ENCODE measurements around the gene TP53TG5. TPM values are rescaled to one million over a fixed set of nuclear protein-coding genes. Genes with fewer than 3 reads are reported as not detected.

Gene TP53TG5
- total RNA-seq, 2 donors from 2014 or later = 2.0 to 2.4 TPM

DNA sequence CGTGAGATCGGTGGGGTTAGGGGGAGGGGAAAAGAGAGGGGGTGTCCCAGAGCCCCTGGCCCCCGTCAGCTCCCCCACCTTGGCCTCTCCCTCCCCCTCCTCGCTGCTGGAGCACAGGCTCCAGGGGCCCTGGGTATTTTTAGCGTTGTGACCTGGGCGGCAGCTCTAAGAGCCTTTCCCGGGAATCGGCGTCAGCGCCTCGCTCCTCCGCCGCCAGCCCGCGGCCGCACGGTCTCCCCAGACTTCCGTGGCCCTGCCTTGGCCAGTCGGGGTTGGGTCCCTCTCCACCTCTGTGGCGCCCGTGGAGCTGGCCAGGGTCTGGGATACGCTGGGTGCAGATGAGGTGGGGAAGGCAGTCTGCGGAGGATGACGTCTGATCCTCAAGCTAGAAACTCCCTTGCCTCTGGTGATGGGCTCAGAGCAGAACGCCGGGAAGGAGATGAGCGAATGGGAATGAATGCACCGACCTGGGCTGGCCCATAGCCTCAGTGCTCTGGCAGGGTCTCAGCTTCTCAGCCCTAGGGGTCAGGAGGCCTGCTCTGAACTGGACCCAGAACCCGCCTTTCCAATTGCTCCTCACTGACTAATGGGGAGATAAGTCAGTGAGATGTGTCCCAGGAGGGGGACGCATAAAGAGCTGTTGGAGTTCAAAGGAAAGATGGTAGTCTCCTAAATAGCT, 29.1 kb upstream of the TP53TG5 start:
- 7 to 31% methylated on average over 7 to 28 of the region's 30 CpGs for WGBS, 2 experiments (ENCODE audit: insufficient coverage in 1 of 2, insufficient read length in 1 of 2)
- H3K27me3 Mint-ChIP-seq (ENCODE audit: insufficient read depth) = peaks cover 26% of the 10 kb centered on the region
- TF ChIP-seq, protein P1, sequence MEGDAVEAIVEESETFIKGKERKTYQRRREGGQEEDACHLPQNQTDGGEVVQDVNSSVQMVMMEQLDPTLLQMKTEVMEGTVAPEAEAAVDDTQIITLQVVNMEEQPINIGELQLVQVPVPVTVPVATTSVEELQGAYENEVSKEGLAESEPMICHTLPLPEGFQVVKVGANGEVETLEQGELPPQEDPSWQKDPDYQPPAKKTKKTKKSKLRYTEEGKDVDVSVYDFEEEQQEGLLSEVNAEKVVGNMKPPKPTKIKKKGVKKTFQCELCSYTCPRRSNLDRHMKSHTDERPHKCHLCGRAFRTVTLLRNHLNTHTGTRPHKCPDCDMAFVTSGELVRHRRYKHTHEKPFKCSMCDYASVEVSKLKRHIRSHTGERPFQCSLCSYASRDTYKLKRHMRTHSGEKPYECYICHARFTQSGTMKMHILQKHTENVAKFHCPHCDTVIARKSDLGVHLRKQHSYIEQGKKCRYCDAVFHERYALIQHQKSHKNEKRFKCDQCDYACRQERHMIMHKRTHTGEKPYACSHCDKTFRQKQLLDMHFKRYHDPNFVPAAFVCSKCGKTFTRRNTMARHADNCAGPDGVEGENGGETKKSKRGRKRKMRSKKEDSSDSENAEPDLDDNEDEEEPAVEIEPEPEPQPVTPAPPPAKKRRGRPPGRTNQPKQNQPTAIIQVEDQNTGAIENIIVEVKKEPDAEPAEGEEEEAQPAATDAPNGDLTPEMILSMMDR (conservative IDR thresholded peaks at IDR 0.05) = no peak
- DNase-seq = peak; percentile 80
- H3K4me3 Mint-ChIP-seq = peak overlapping the region; percentile 82
- H3K4me3 ChIP-seq (ENCODE audit: low read length) = peak overlapping the region; percentile 94
- H3K27me3 ChIP-seq (ENCODE audit: control insufficient read depth, insufficient read depth, low read length, poor library complexity, severe bottlenecking) = no peaks in the 10 kb centered on the region
- no peak overlapping the region for H3K27ac ChIP-seq (ENCODE audit: low read depth, low read length)
- peaks cover 4% of the 10 kb centered on the region for H3K4me1 ChIP-seq (ENCODE audit: control insufficient read depth, insufficient read depth, low read length)
- peaks cover 13% of the 10 kb centered on the region for H3K9me3 ChIP-seq (ENCODE audit: control insufficient read depth, low read length)
- H3K27ac Mint-ChIP-seq = peak overlapping the region; percentile 91
- peak overlapping the region; percentile 95 for H3K9ac ChIP-seq (ENCODE audit: extremely low read depth, low read length, poor library complexity, severe bottlenecking)
- peaks cover 2% of the 10 kb centered on the region for H3K9me3 Mint-ChIP-seq
- peaks cover 13% of the 10 kb centered on the region for H3K4me1 Mint-ChIP-seq
- peaks cover 42% of the 10 kb centered on the region for H3K36me3 Mint-ChIP-seq (ENCODE audit: low read depth)
- H3K36me3 ChIP-seq (ENCODE audit: control insufficient read depth, insufficient read depth, low read length) = peaks cover 42% of the 10 kb centered on the region

DNA sequence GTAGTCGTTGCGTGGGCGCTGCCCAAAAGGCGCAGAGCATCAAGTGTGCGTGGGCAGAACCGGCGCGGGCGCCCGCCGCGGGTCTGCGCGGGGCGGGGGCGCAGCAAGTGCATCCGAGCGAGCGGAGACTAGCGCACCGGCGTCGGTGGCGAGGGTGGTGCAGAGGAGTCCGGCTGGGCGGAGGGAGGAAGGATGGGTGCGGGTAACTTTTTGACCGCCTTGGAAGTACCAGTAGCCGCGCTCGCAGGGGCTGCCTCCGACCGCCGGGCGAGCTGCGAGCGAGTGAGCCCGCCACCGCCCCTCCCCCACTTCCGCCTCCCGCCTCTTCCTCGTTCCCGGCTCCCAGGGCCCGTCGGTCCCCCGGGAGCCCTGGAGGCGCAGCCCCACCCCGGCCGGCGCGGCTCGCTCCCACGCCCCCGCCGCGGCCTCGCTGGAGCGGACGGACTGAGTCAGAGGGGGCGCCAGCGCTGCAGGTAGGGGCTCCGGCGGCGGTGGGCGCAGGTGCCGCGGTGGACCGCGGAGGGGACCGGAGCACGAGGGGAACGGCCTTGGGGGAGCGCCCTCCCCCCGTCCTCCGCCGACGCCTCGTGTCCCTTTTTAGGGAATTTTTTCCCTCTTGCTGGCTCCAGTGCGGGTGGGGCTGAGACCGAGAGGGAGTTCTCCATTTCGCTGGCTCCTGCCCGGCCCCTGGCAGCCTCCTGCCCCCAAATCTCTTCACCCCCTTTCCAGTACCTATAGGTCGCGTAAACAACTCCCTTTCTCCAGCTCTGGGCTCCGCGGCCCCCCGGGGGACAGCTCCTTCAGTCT, 28.3 kb upstream of the TP53TG5 start:
- peak overlapping the region; percentile 95 for H3K9ac ChIP-seq (ENCODE audit: extremely low read depth, low read length, poor library complexity, severe bottlenecking)
- H3K4me3 ChIP-seq (ENCODE audit: low read length) = peak overlapping the region; percentile 94
- H3K27ac Mint-ChIP-seq = peak overlapping the region; percentile 91
- peaks cover 41% of the 10 kb centered on the region for H3K36me3 Mint-ChIP-seq (ENCODE audit: low read depth)
- H3K9me3 ChIP-seq (ENCODE audit: control insufficient read depth, low read length) = peaks cover 21% of the 10 kb centered on the region
- H3K9me3 Mint-ChIP-seq = peaks cover 9% of the 10 kb centered on the region
- H3K4me3 Mint-ChIP-seq = peak overlapping the region; percentile 82
- H3K36me3 ChIP-seq (ENCODE audit: control insufficient read depth, insufficient read depth, low read length) = peaks cover 45% of the 10 kb centered on the region
- TF ChIP-seq, protein P1 (conservative IDR thresholded peaks at IDR 0.05) = no peak
- H3K4me1 Mint-ChIP-seq = peaks cover 11% of the 10 kb centered on the region
- no peak overlapping the region for H3K27ac ChIP-seq (ENCODE audit: low read depth, low read length)
- peak; percentile 88 for DNase-seq
- peaks cover 4% of the 10 kb centered on the region for H3K4me1 ChIP-seq (ENCODE audit: control insufficient read depth, insufficient read depth, low read length)
- 0 to 1% methylated on average over 38 to 80 of the region's 87 CpGs for WGBS, 2 experiments (ENCODE audit: insufficient coverage in 1 of 2, insufficient read length in 1 of 2)
- H3K27me3 ChIP-seq (ENCODE audit: control insufficient read depth, insufficient read depth, low read length, poor library complexity, severe bottlenecking) = no peaks in the 10 kb centered on the region
- H3K27me3 Mint-ChIP-seq (ENCODE audit: insufficient read depth) = peaks cover 30% of the 10 kb centered on the region

DNA sequence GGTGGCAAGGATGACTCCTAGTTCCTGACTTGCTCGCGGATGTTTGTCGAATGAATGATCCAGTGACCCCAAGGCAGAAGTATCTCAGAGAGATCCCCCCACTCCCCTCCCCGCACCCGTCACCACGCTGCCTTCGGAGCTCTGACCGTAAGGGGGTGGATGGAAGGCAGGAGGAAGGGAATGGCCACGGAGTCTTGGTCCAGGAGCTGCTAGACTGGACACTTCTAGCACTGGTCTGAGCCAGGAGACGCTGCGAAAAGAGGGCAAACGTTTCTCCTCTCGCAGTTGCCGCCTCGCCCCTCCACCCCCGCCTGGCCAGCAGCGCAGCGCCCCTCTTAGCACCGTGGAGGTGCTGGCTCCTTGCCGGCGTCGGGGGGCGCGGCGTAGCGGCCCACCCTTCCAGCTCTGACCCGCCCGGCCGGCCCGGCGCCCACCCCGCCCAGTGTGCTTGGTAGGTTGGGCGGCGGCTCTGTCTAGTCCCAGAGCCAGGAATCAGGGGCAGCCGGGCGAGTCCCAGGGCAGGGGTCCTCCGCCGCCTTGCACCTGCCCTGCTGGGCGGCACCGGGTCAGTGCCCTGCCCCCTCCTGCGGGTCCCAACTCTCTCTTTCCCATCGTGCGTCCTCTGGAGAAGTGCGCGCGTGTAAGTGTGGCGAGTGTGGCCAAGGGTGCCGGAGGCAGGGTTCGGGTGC, 27.6 kb upstream of the TP53TG5 start:
- peaks cover 17% of the 10 kb centered on the region for H3K9me3 Mint-ChIP-seq
- H3K36me3 Mint-ChIP-seq (ENCODE audit: low read depth) = peaks cover 37% of the 10 kb centered on the region
- peaks cover 4% of the 10 kb centered on the region for H3K4me1 ChIP-seq (ENCODE audit: control insufficient read depth, insufficient read depth, low read length)
- whole genome bisulfite sequencing, 2 experiments (ENCODE audit: insufficient coverage in 1 of 2, insufficient read length in 1 of 2) = 0 to 5% methylated on average over 6 to 47 of the region's 49 CpGs
- no peak overlapping the region for H3K27ac Mint-ChIP-seq
- peak; percentile 70 for DNase-seq
- H3K36me3 ChIP-seq (ENCODE audit: control insufficient read depth, insufficient read depth, low read length) = peaks cover 38% of the 10 kb centered on the region
- peak overlapping the region; percentile 82 for H3K4me3 Mint-ChIP-seq
- peak overlapping the region; percentile 95 for H3K9ac ChIP-seq (ENCODE audit: extremely low read depth, low read length, poor library complexity, severe bottlenecking)
- no peaks in the 10 kb centered on the region for H3K27me3 ChIP-seq (ENCODE audit: control insufficient read depth, insufficient read depth, low read length, poor library complexity, severe bottlenecking)
- H3K27me3 Mint-ChIP-seq (ENCODE audit: insufficient read depth) = peaks cover 31% of the 10 kb centered on the region
- H3K9me3 ChIP-seq (ENCODE audit: control insufficient read depth, low read length) = peaks cover 28% of the 10 kb centered on the region
- H3K27ac ChIP-seq (ENCODE audit: low read depth, low read length) = no peak overlapping the region
- H3K4me3 ChIP-seq (ENCODE audit: low read length) = peak overlapping the region; percentile 94
- peaks cover 11% of the 10 kb centered on the region for H3K4me1 Mint-ChIP-seq
- TF ChIP-seq, protein P1 (conservative IDR thresholded peaks at IDR 0.05) = no peak
